ENCODE results near the gene DDX60. TPM values are rescaled to one million over a fixed set of nuclear protein-coding genes. Genes with fewer than 3 reads are reported as not detected.

Gene DDX60
- total and polyA plus RNA-seq, 8 donors = 1.2 to 10.2 (median 3.7) TPM

DNA sequence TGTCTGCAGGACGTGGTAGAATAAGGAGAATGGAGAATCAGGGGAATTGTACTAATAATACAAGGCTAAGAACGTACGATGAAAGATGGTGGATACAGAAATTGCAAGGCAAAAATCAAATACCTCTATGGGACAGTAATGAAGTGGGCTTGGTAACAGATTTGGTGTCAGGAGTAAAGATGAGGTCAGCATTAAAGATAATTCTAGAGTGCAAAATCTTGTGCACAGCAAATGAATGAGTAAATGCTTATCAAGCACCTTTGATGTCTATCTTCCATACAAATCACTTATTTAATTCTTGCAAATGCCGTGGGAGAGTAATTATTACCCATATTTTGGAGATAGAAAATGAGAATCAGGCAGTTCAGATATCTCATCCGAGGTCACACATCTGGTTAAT lies 70.9 kb downstream of the DDX60 start:
- no peaks in the 10 kb centered on the region for H3K4me1 ChIP-seq
- ATAC-seq = no peak
- H3K4me3 ChIP-seq = no peak overlapping the region
- FAIRE-seq = no peak
- no peaks in the 10 kb centered on the region for H3K27me3 ChIP-seq
- TF ChIP-seq, protein P1, sequence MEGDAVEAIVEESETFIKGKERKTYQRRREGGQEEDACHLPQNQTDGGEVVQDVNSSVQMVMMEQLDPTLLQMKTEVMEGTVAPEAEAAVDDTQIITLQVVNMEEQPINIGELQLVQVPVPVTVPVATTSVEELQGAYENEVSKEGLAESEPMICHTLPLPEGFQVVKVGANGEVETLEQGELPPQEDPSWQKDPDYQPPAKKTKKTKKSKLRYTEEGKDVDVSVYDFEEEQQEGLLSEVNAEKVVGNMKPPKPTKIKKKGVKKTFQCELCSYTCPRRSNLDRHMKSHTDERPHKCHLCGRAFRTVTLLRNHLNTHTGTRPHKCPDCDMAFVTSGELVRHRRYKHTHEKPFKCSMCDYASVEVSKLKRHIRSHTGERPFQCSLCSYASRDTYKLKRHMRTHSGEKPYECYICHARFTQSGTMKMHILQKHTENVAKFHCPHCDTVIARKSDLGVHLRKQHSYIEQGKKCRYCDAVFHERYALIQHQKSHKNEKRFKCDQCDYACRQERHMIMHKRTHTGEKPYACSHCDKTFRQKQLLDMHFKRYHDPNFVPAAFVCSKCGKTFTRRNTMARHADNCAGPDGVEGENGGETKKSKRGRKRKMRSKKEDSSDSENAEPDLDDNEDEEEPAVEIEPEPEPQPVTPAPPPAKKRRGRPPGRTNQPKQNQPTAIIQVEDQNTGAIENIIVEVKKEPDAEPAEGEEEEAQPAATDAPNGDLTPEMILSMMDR (IDR thresholded peaks at IDR 0.05) = no peak
- no peak overlapping the region for H3K27ac ChIP-seq
- no peaks in the 10 kb centered on the region for H3K9me3 ChIP-seq
- DNase-seq = no peak
- no peaks in the 10 kb centered on the region for H3K36me3 ChIP-seq
- intact Hi-C loops (cut with DNase I) = no loop called here
- 83 to 91% methylated on average over 5 of the region's 5 CpGs for WGBS, 2 donors

GRCh38 chr4:168241953-168242352 lies 76.6 kb downstream of the DDX60 start:
- WGBS, 2 donors = 85 to 90% methylated on average over 3 of the region's 3 CpGs
- intact Hi-C loops (cut with DNase I) = no loop called here
- no peaks in the 10 kb centered on the region for H3K9me3 ChIP-seq
- ATAC-seq = no peak
- no peak for DNase-seq
- H3K27me3 ChIP-seq = no peaks in the 10 kb centered on the region
- H3K27ac ChIP-seq = no peak overlapping the region
- no peaks in the 10 kb centered on the region for H3K4me1 ChIP-seq
- TF ChIP-seq, protein P1 (IDR thresholded peaks at IDR 0.05) = no peak
- no peaks in the 10 kb centered on the region for H3K36me3 ChIP-seq
- FAIRE-seq = no peak
- no peak overlapping the region for H3K4me3 ChIP-seq

GRCh38 chr4:168240821-168241220 lies 77.7 kb downstream of the DDX60 start:
- no peaks in the 10 kb centered on the region for H3K4me1 ChIP-seq
- H3K4me3 ChIP-seq = no peak overlapping the region
- DNase-seq (no peak), FAIRE-seq (no peak), ATAC-seq (no peak)
- no peak overlapping the region for H3K27ac ChIP-seq
- 94 to 96% methylated on average over 2 of the region's 2 CpGs for WGBS, 2 donors
- H3K9me3 ChIP-seq = no peaks in the 10 kb centered on the region
- TF ChIP-seq, protein P1 (IDR thresholded peaks at IDR 0.05) = no peak
- H3K27me3 ChIP-seq = no peaks in the 10 kb centered on the region
- intact Hi-C loops (cut with DNase I) = no loop called here
- H3K36me3 ChIP-seq = no peaks in the 10 kb centered on the region

- peak in 2 of 6 donors; percentile 17 to 32 for DNase-seq
- TF ChIP-seq, protein P1 (IDR thresholded peaks at IDR 0.05) = no peak
- H3K9me3 ChIP-seq = no peaks in the 10 kb centered on the region
- WGBS, 2 donors = 1 to 2% methylated on average over 2 of the region's 2 CpGs
- peaks cover 0 to 4% (median 0%) of the 10 kb centered on the region in 3 donors for H3K36me3 ChIP-seq
- intact Hi-C loops (cut with DNase I) = no loop called here
- FAIRE-seq = no peak
- peak; percentile 47 to 62 (median 52) for ATAC-seq
- H3K4me3 ChIP-seq = no peak overlapping the region
- peaks cover 0 to 8% (median 0%) of the 10 kb centered on the region in 3 donors for H3K4me1 ChIP-seq
- H3K27ac ChIP-seq = no peak overlapping the region
- H3K27me3 ChIP-seq = no peaks in the 10 kb centered on the region
Measured at GRCh38 chr4:168221301-168221700, 97.3 kb downstream of the DDX60 start.

DNA sequence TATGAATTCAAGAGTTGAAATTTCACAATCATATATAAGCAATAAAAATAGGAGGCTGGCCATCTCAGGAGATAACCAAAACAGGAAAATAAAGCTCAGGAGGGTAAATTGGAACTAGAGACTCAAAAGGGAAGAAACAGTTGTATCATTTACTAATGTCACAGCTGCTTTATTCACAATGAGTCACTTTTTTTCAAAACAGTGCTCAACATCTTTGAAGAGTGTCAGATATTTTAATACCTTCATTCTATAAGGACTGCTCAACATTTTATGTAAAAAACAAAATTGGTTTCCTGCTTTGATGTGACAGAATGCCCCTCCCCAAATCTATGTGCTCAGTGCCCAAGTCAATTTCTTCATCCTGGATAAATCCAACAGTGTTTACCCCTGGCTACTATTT lies 97.7 kb downstream of the DDX60 start:
- no peaks in the 10 kb centered on the region for H3K9me3 ChIP-seq
- no peak for DNase-seq
- TF ChIP-seq, protein P1 (IDR thresholded peaks at IDR 0.05) = no peak
- no peak overlapping the region for H3K4me3 ChIP-seq
- peaks cover 0 to 4% (median 0%) of the 10 kb centered on the region in 3 donors for H3K36me3 ChIP-seq
- H3K27me3 ChIP-seq = no peaks in the 10 kb centered on the region
- FAIRE-seq = no peak
- H3K27ac ChIP-seq = no peak overlapping the region
- H3K4me1 ChIP-seq = peaks cover 0 to 8% (median 0%) of the 10 kb centered on the region in 3 donors
- peak; percentile 24 to 52 (median 38) for ATAC-seq
- intact Hi-C loops (cut with DNase I) = no loop called here

All from pancreas (tissue), 10 donors.